Psoas muscle (tissue), 8 donors: ENCODE data around the gene KIAA1217. TPM values are rescaled to one million over a fixed set of nuclear protein-coding genes. Genes with fewer than 3 reads are reported as not detected.

Experiments
- ATAC-seq, 4 donors: fragments of 200-7000 bp; cut with Tn5 transposase; one replicate each; pipeline ENCODE4 v1.9.1; 2020; ENCODE audit warnings: moderate library complexity in 3 of 4, mild to moderate bottlenecking in 2 of 4
- DNase-seq, 2 donors: peaks; one replicate each; pipeline ENCODE4 v3.0.0-alpha.2; 2020
- H3K27ac ChIP-seq: fragments of 200-600 bp; one replicate; pipeline ENCODE4 v1.8.0; 2022
- H3K27me3 ChIP-seq, 3 donors: fragments of 200-600 bp in 1 of 3; one replicate each; pipeline versions ENCODE4 v1.6.1 to v1.8.0; 2013 to 2022; ENCODE audit warnings: low read length in 2 of 3, mild to moderate bottlenecking in 2 of 3, moderate library complexity in 1 of 3; ENCODE audit not compliant: insufficient read depth in 3 of 3
- H3K36me3 ChIP-seq, 2 donors: fragments of 200-600 bp in 1 of 2; one replicate each; pipeline versions ENCODE4 v1.6.1 to v1.8.0; 2013 to 2022; ENCODE audit warnings: low read depth in 1 of 2, mild to moderate bottlenecking in 1 of 2, moderate library complexity in 1 of 2; ENCODE audit not compliant: insufficient read depth in 1 of 2
- H3K4me1 ChIP-seq: fragments of 200-600 bp; one replicate; pipeline ENCODE4 v1.8.0; 2022
- H3K4me3 ChIP-seq: fragments of 200-600 bp; one replicate; pipeline ENCODE4 v1.8.0; 2022; ENCODE audit warnings: mild to moderate bottlenecking
- H3K9me3 ChIP-seq: fragments of 200-600 bp; one replicate; pipeline ENCODE4 v1.8.0; 2022
- WGBS, 3 donors: extraction: QIAGEN DNeasy Blood & Tissue Kit; methylation state at CpG; one replicate each; pipeline versions ENCODE4 v1.1.6 to v1.1.7; 2013; 5-methylcytosine and 5-hydroxymethylcytosine counted together
- intact Hi-C, 2 donors: fragments of 100-400 bp; cut with DNase I; formaldehyde crosslinking; loops; one replicate each; pipeline versions ENCODE4 v1.11.0 to v1.14.2; 2022
- polyA plus RNA-seq, 3 donors: library from polyadenylated mRNA; stranded (reverse); fragments of 200-250 nt; gene quantifications; one replicate each; pipeline ENCODE4 v1.2.3, GENCODE V29; 2013
- total RNA-seq, 4 donors: library from RNA; stranded (reverse); fragmentation: NEBNext Ultra II Directional in 2 of 4; extraction: Animal tissue kit (Norgen Biotek cat#: 25700) in 2 of 4; gene quantifications; one replicate each; pipeline versions ENCODE4 v1.2.1 to v1.2.4, GENCODE V29; 2021 to 2023
- TF ChIP-seq, protein P1 (sequence below): fragments of 200-600 bp; IDR thresholded peaks from one replicate; pipeline ENCODE4 v1.8.0; 2022; ENCODE audit warnings: antibody characterized with exemption
- donor health status: healthy with polysubstance abuse.
- donor health status: DM: no; HTN: no; CAD: no; lungs with moderate emphysema.
- donor health status: Bipolar disorder and iron deficiency.
- donor health status: healthy.
- donor health status: DM: yes; HTN: yes; CAD: no.
- donor health status: DM: no; HTN: no; CAD: no.
- donor health status: DM: no; HTN: no; CAD: no.
- donor health status: DM: yes; HTN: yes; CAD: no.

Gene KIAA1217
- total and polyA plus RNA-seq, 7 donors = 8.9 to 169 (median 65.9) TPM

- H3K4me3 ChIP-seq = no peak overlapping the region
- no peak for DNase-seq
- peak overlapping the region; percentile 76 for H3K27ac ChIP-seq
- no peaks in the 10 kb centered on the region for H3K9me3 ChIP-seq
- intact Hi-C loops = no loop called here
- H3K4me1 ChIP-seq = peaks cover 17% of the 10 kb centered on the region
- TF ChIP-seq, protein P1, sequence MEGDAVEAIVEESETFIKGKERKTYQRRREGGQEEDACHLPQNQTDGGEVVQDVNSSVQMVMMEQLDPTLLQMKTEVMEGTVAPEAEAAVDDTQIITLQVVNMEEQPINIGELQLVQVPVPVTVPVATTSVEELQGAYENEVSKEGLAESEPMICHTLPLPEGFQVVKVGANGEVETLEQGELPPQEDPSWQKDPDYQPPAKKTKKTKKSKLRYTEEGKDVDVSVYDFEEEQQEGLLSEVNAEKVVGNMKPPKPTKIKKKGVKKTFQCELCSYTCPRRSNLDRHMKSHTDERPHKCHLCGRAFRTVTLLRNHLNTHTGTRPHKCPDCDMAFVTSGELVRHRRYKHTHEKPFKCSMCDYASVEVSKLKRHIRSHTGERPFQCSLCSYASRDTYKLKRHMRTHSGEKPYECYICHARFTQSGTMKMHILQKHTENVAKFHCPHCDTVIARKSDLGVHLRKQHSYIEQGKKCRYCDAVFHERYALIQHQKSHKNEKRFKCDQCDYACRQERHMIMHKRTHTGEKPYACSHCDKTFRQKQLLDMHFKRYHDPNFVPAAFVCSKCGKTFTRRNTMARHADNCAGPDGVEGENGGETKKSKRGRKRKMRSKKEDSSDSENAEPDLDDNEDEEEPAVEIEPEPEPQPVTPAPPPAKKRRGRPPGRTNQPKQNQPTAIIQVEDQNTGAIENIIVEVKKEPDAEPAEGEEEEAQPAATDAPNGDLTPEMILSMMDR = no peak
- no peaks in the 10 kb centered on the region for H3K27me3 ChIP-seq
- ATAC-seq = no peak
- H3K36me3 ChIP-seq = peaks cover 2 to 3% of the 10 kb centered on the region in 2 donors
Observed at GRCh38 chr10:24279166-24279565, 70.2 kb downstream of the KIAA1217 start.

GRCh38 chr10:24287559-24288195, 78.7 kb downstream of the KIAA1217 start:
- TF ChIP-seq, protein P1 = peak; percentile 17
- 10 to 26% (median 15%) methylated on average over 4 of the region's 4 CpGs for WGBS, 3 donors
- Histone ChIP-seq H3K27me3 (no peaks in the 10 kb centered on the region), H3K4me1 (peaks cover 23% of the 10 kb centered on the region), H3K27ac (peak overlapping the region; percentile 17), H3K36me3 (peaks cover 0 to 12% of the 10 kb centered on the region in 2 donors), H3K9me3 (peaks cover 5% of the 10 kb centered on the region), H3K4me3 (no peak overlapping the region)
- DNase-seq = no peak
- intact Hi-C loops = no loop called here
- peak in 3 of 4 donors; percentile 42 to 74 (median 66) for ATAC-seq

- Histone ChIP-seq H3K4me1 (peaks cover 31% of the 10 kb centered on the region), H3K27ac (peak overlapping the region; percentile 17), H3K27me3 (no peaks in the 10 kb centered on the region), H3K4me3 (no peak overlapping the region), H3K9me3 (peaks cover 5% of the 10 kb centered on the region), H3K36me3 (peaks cover 0 to 9% of the 10 kb centered on the region in 2 donors)
- intact Hi-C loops = no loop called here
- no peak for ATAC-seq
- no peak for DNase-seq
- WGBS, 3 donors = 31 to 96% (median 41%) methylated on average over 1 of the region's 1 CpG
- TF ChIP-seq, protein P1 = no peak
Observed at GRCh38 chr10:24288581-24288980, 79.6 kb downstream of the KIAA1217 start.

- peaks cover 0 to 9% of the 10 kb centered on the region in 2 donors for H3K36me3 ChIP-seq
- H3K27me3 ChIP-seq = no peaks in the 10 kb centered on the region
- intact Hi-C loops = no loop called here
- WGBS, 3 donors = 81 to 92% (median 90%) methylated on average over 3 of the region's 3 CpGs
- peaks cover 34% of the 10 kb centered on the region for H3K4me1 ChIP-seq
- H3K4me3 ChIP-seq = no peak overlapping the region
- H3K9me3 ChIP-seq = peaks cover 5% of the 10 kb centered on the region
- TF ChIP-seq, protein P1 = no peak
- no peak for ATAC-seq
- H3K27ac ChIP-seq = peak overlapping the region; percentile 50
- no peak for DNase-seq
Observed at GRCh38 chr10:24289235-24289634, 80.3 kb downstream of the KIAA1217 start.
